IMR-90 (cell line): ENCODE results near the gene SSR1. TPM values are rescaled to one million over a fixed set of nuclear protein-coding genes. Genes with fewer than 3 reads are reported as not detected.

ENCODE experiments used
- ATAC-seq: fragments of 200-7000 bp; cut with Tn5 transposase; 2 replicates; pipeline ENCODE4 v1.9.1; 2020; ENCODE audit warnings: low read depth, mild to moderate bottlenecking, moderate library complexity
- BruUV-seq: library from RNA; stranded (reverse); fragments of 400-500 nt; replicated peaks from 2 replicates; lab custom pipeline; 2021; lab: Mats Ljungman, UMichigan
- CTCF ChIA-PET: fragments of 300-600 bp; formaldehyde crosslinking; extraction: SDS; loops from one replicate; lab custom pipeline; 2021; ENCODE audit warnings: antibody characterized with exemption; lab: Yijun Ruan, JAX
- POLR2A ChIA-PET: fragments of 300-600 bp; sonication (Branson Sonifier 250); formaldehyde crosslinking; loops from one replicate; lab custom pipeline; 2022; ENCODE audit warnings: antibody characterized with exemption; ENCODE audit not compliant: unreplicated experiment; lab: Charles Lee
- DNase-seq: peaks from one replicate; pipeline ENCODE4 v3.0.0; 2013
- H2AFZ ChIP-seq: replicated peaks from 2 replicates; pipeline ENCODE3; 2013; ENCODE audit warnings: low read length, mild to moderate bottlenecking; ENCODE audit not compliant: poor library complexity
- H2AK5ac ChIP-seq: 2 replicates; pipeline ENCODE4 v1.6.1; 2013; ENCODE audit warnings: low read depth, low read length, inconsistent platforms
- H2AK9ac ChIP-seq: replicated peaks from 2 replicates; pipeline ENCODE3; 2013; ENCODE audit warnings: mild to moderate bottlenecking, low read depth, low read length, moderate library complexity; ENCODE audit not compliant: poor library complexity
- H2BK120ac ChIP-seq: 2 replicates; pipeline ENCODE4 v1.6.1; 2013; ENCODE audit warnings: low read depth, low read length, inconsistent platforms
- H2BK15ac ChIP-seq: 3 replicates; pipeline ENCODE4 v1.6.1; 2013; ENCODE audit warnings: low read depth, low read length, inconsistent platforms
- H2BK20ac ChIP-seq: 2 replicates; pipeline ENCODE4 v1.6.1; 2013; ENCODE audit warnings: low read depth, mild to moderate bottlenecking, inconsistent platforms, low read length, moderate library complexity
- H2BK5ac ChIP-seq: 2 replicates; pipeline ENCODE4 v1.6.1; 2013; ENCODE audit warnings: mild to moderate bottlenecking, low read depth, low read length, inconsistent platforms; ENCODE audit not compliant: poor library complexity, severe bottlenecking
- H3K14ac ChIP-seq: replicated peaks from 2 replicates; pipeline ENCODE4 v1.6.1; 2013; ENCODE audit warnings: low read depth, low read length, inconsistent platforms
- H3K18ac ChIP-seq: 2 replicates; pipeline ENCODE4 v1.6.1; 2013; ENCODE audit warnings: low read depth, low read length, control low read depth
- H3K23ac ChIP-seq: 2 replicates; pipeline ENCODE4 v1.6.1; 2013; ENCODE audit warnings: low read depth, low read length, inconsistent platforms
- H3K27ac ChIP-seq: 2 replicates; pipeline ENCODE4 v1.5.1; 2013; ENCODE audit warnings: mild to moderate bottlenecking, control low read depth, low read length; ENCODE audit not compliant: insufficient read depth
- H3K27me3 ChIP-seq: 2 replicates; pipeline ENCODE4 v1.6.1; 2013; ENCODE audit warnings: low read length; ENCODE audit not compliant: control insufficient read depth, insufficient read depth
- H3K36me3 ChIP-seq: 2 replicates; pipeline ENCODE4 v1.6.1; 2013; ENCODE audit warnings: low read length, mixed read lengths; ENCODE audit not compliant: control insufficient read depth, insufficient read depth
- H3K4ac ChIP-seq: 2 replicates; pipeline ENCODE4 v1.6.1; 2013; ENCODE audit warnings: low read depth, low read length, inconsistent platforms
- H3K4me1 ChIP-seq: 2 replicates; pipeline ENCODE4 v1.6.1; 2013; ENCODE audit warnings: low read length, mixed read lengths; ENCODE audit not compliant: control insufficient read depth, insufficient read depth
- H3K4me2 ChIP-seq: 2 replicates; pipeline ENCODE4 v1.6.1; 2013; ENCODE audit warnings: low read depth, mild to moderate bottlenecking, control low read depth, low read length, moderate library complexity
- H3K4me3 ChIP-seq: 2 replicates; pipeline ENCODE4 v1.5.1; 2013; ENCODE audit warnings: low read depth, mild to moderate bottlenecking, control low read depth, low read length, moderate library complexity; ENCODE audit not compliant: insufficient read depth
- H3K56ac ChIP-seq: 2 replicates; pipeline ENCODE4 v1.6.1; 2013; ENCODE audit warnings: low read length, inconsistent platforms; ENCODE audit not compliant: insufficient read depth; ENCODE audit errors: extremely low read depth
- H3K79me1 ChIP-seq, 2 experiments: 2 replicates each; pipeline ENCODE4 v1.6.1; 2013; ENCODE audit warnings: low read length in 2 of 2, inconsistent platforms in 1 of 2, low read depth in 1 of 2
- H3K9ac ChIP-seq: 2 replicates; pipeline ENCODE4 v1.6.1; 2013; ENCODE audit warnings: low read depth, low read length, control low read depth
- H3K9me1 ChIP-seq: 2 replicates; pipeline ENCODE4 v1.6.1; 2013; ENCODE audit warnings: low read length, inconsistent platforms; ENCODE audit not compliant: insufficient read depth
- H3K9me3 ChIP-seq: 2 replicates; pipeline ENCODE4 v1.6.1; 2013; ENCODE audit warnings: low read length; ENCODE audit not compliant: control insufficient read depth, insufficient read depth
- H4K20me1 ChIP-seq: 2 replicates; pipeline ENCODE4 v1.6.1; 2013; ENCODE audit warnings: low read length, inconsistent platforms; ENCODE audit not compliant: insufficient read depth
- H4K5ac ChIP-seq: 2 replicates; pipeline ENCODE4 v1.6.1; 2013; ENCODE audit warnings: mild to moderate bottlenecking, low read depth, low read length, control low read depth
- H4K8ac ChIP-seq, 2 experiments: 2 replicates each; pipeline ENCODE4 v1.6.1; 2013; ENCODE audit warnings: low read depth in 2 of 2, low read length in 2 of 2, control low read depth in 1 of 2, inconsistent platforms in 1 of 2
- H4K91ac ChIP-seq: 2 replicates; pipeline ENCODE4 v1.6.1; 2013; ENCODE audit warnings: low read depth, low read length, inconsistent platforms; ENCODE audit not compliant: insufficient read depth
- CHD1 ChIP-seq: IDR thresholded peaks from 2 replicates; pipeline ENCODE4 v1.6.1; 2012; ENCODE audit warnings: low read depth, low read length, improper control_type of control experiment
- ELK1 ChIP-seq: fragments of 150-350 bp; IDR thresholded peaks from 2 replicates; pipeline ENCODE4 v1.6.1; 2016; ENCODE audit warnings: low read depth, mild to moderate bottlenecking, low read length, moderate library complexity, borderline replicate concordance
- POLR2A ChIP-seq: IDR thresholded peaks from 2 replicates; pipeline ENCODE4 v1.6.1; 2012; ENCODE audit warnings: mild to moderate bottlenecking, low read depth, low read length
- RAD21 ChIP-seq: IDR thresholded peaks from 2 replicates; pipeline ENCODE4 v1.6.1; 2012; ENCODE audit warnings: low read length, improper control_type of control experiment
- RCOR1 ChIP-seq: IDR thresholded peaks from 2 replicates; pipeline ENCODE4 v1.6.1; 2012; ENCODE audit warnings: mild to moderate bottlenecking, low read length, improper control_type of control experiment; ENCODE audit not compliant: insufficient replicate concordance
- RFX5 ChIP-seq: IDR thresholded peaks from 2 replicates; pipeline ENCODE4 v1.8.0; 2012; ENCODE audit warnings: low read depth, mild to moderate bottlenecking, low read length, moderate library complexity
- USF2 ChIP-seq: fragments of 150-350 bp; IDR thresholded peaks from 2 replicates; pipeline ENCODE4 v1.6.1; 2017; ENCODE audit warnings: mild to moderate bottlenecking, antibody characterized with exemption, low read length, low read depth
- WGBS, 2 experiments: methylation state at CpG; one replicate each; pipeline versions ENCODE4 v1.1.5 to v1.1.7; 2013; ENCODE audit warnings: missing lambda C conversion rate in 2 of 2; ENCODE audit not compliant: insufficient read length in 1 of 2; ENCODE audit errors: extremely low coverage in 2 of 2; 5-methylcytosine and 5-hydroxymethylcytosine counted together
- dilution Hi-C: fragments of 300-500 bp; cut with HindIII; formaldehyde crosslinking; loops from one replicate; pipeline ENCODE4 v1.14.3; 2018; ENCODE audit warnings: low sequenced_read_pairs; ENCODE audit not compliant: unreplicated experiment
- in situ Hi-C: fragments of 300-500 bp; cut with MboI; formaldehyde crosslinking; loops from 3 replicates; pipeline ENCODE4 v1.14.3; 2019; ENCODE audit warnings: low sequenced_read_pairs, inconsistent platforms, mixed read lengths
- intact Hi-C: fragments of 100-400 bp; cut with micrococcal nuclease; formaldehyde crosslinking; loops from 2 replicates; pipeline ENCODE4 v1.10.0; 2022
- polyA plus RNA-seq, 3 experiments: library from polyadenylated mRNA; depleted of rRNA; stranded (reverse); fragments of >200 nt; gene quantifications; 2 replicates each; pipeline ENCODE4 v1.2.3, GENCODE V29; 2012; ENCODE audit warnings: low replicate concordance in 1 of 3
- total RNA-seq: library from RNA; depleted of rRNA; stranded (reverse); fragments of >200 nt; gene quantifications from 2 replicates; pipeline ENCODE4 v1.2.3, GENCODE V29; 2012

SSR1 gene
- total and polyA plus RNA-seq, 2 of the 4 experiments (the other 2 are of a cell fraction): 110 to 120 TPM

DNA sequence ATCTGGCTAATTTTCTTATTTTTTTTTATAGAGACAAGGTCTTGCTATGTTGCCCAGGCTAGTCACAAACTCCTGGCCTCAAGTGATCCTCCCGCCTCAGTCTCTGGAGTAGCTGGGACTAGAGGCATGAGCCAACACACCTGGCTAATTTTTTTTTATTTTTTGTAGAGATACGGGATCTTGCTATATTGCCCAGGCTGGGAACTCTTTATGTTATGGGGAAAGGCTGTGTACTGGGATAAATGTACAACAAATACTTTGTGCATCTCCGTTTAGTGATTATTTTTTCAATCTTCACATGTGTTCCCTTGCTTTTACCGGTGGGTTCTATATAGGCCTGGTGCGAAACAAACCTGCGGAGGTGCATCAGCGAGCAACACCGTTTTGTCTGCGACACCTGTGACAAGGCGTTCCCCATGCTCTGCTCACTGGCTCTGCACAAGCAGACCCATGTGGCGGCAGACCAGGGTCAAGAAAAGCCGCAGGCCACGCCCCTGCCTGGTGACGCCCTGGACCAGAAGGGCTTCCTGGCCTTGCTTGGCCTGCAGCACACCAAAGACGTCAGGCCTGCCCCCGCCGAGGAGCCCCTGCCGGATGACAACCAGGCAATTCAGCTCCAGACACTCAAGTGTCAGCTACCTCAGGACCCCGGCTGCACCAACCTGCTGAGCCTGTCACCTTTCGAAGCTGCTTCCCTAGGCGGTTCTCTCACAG is 84.2 kb downstream of the SSR1 start:
- Histone ChIP-seq H4K5ac (no peak overlapping the region), H3K36me3 (peaks cover 63% of the 10 kb centered on the region), H3K18ac (no peak overlapping the region), H2AK9ac (peak overlapping the region; percentile 10), H3K9ac (no peak overlapping the region), H3K79me1 (peaks cover 20 to 39% of the 10 kb centered on the region in 2 experiments), H3K14ac (no peak overlapping the region), H3K27me3 (no peaks in the 10 kb centered on the region), H3K4me2 (no peak overlapping the region), H3K27ac (no peak overlapping the region), H3K4me1 (peaks cover 4% of the 10 kb centered on the region; the same call in 1 of the 2 replicates), H4K20me1 (no peaks in the 10 kb centered on the region), H2BK5ac (no peak overlapping the region), H3K23ac (no peak overlapping the region), H2AFZ (no peak overlapping the region), H3K4me3 (no peak overlapping the region), H4K91ac (no peak overlapping the region), H3K9me3 (no peaks in the 10 kb centered on the region), H3K9me1 (peaks cover 3% of the 10 kb centered on the region; the same call in 1 of the 2 replicates), H3K56ac (no peak overlapping the region), H4K8ac (no peak overlapping the region), H2BK20ac (no peak overlapping the region), H3K4ac (no peak overlapping the region), H2AK5ac (no peak overlapping the region), H2BK15ac (no peak overlapping the region), H2BK120ac (no peak overlapping the region)
- in situ Hi-C loops (no loop called here), intact Hi-C loops (no loop called here), dilution Hi-C loops (no loop called here)
- no peak for TF ChIP-seq RAD21
- TF ChIP-seq RFX5: no peak
- TF ChIP-seq USF2: no peak
- no peak for TF ChIP-seq RCOR1
- no peak for TF ChIP-seq POLR2A
- no peak for TF ChIP-seq CHD1
- TF ChIP-seq ELK1: no peak
- DNase-seq: no peak
- ATAC-seq: no peak
- WGBS, 2 experiments: 95% methylated on average over 14 of the region's 21 CpGs; no CpG with 5 or more reads in 1 of the 2 experiments
- ChIA-PET POLR2A (no interaction called here), CTCF (no interaction called here)
- no TSS peak for BruUV-seq
